ENCODE data around the gene IFITM10. TPM values are rescaled to one million over a fixed set of nuclear protein-coding genes. Genes with fewer than 3 reads are reported as not detected.

IFITM10 gene
- total RNA-seq, 1 experiment from 2014 or later = 18.0 TPM

DNA sequence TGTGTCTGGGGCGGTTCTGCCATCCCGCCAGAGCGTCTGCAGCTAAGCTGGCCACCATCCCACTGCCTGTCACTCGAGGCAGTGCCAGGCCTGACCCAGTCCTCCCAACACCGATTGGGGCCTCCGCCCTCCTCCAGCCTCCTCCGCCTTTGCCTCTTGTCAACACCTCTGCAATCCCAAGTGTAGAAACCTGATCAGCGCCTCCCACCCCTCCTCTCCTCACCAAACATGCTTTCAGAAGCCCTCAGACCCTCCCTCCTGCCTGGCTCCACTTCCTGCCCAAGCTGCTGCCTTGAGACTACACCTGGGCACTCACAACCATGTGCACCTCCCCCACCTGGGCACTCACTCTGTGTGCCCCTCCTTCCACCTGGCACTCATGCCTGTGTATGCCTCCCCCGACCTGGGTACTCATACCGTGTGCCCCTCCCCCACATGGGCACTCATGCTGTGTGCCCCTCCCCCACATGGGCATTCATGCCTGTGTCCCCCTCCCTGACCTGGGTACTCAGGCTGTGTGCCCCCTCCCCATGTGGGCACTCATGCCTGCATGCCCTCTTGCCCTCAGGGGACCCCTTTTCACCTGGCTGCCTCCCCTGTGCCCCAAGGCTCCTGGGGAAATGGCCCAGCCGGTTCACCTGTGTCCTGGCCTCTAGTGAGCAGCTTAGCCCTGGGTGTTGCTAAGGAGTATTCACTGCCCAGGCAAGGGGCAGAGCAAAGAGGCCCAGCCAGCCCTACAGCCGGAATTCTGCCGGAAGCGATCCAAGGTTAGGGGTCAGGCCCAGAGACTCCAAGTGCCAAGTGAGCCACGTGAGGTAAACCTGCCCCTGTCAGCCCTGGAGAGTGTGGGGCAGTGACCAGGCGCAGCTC is 5.5 kb upstream of the IFITM10 start:
- Histone ChIP-seq H3K9me3 (ENCODE audit: control insufficient read depth, insufficient read depth, low read depth, low read length) (no peaks in the 10 kb centered on the region), H3K27ac (ENCODE audit: low read length) (peak overlapping the region; percentile 60), H3K36me3 (ENCODE audit: control insufficient read depth, insufficient read depth, low read length) (peaks cover 7% of the 10 kb centered on the region; the same call in 1 of the 2 replicates), H3K4me1 (ENCODE audit: control insufficient read depth, insufficient read depth, low read length) (peaks cover 81% of the 10 kb centered on the region), H3K27me3 (ENCODE audit: control insufficient read depth, insufficient read depth, low read length) (no peaks in the 10 kb centered on the region), H3K4me3 (ENCODE audit: low read depth in 2 of 2, low read length in 2 of 2) (no peak overlapping the region)
- intact Hi-C loops (cut with micrococcal nuclease; ENCODE audit: unreplicated experiment) = no loop called here
- in situ Hi-C loops (cut with HindIII; ENCODE audit: low pct_unique_long_range_greater_than_20kb, low sequenced_read_pairs) = no loop called here
- ChIA-PET CTCF (interaction anchor here (0.5 to 0.9 kb wide), 2 partner anchors 29 to 73 kb away, joined by 6 to 9 read pairs; no protein-coding TSS in a partner anchor), POLR2A (interaction anchor here (0.7 kb wide), 1 partner anchor 105 kb away, joined by 3 read pairs; no protein-coding TSS in a partner anchor)
- TF ChIP-seq, protein P1, sequence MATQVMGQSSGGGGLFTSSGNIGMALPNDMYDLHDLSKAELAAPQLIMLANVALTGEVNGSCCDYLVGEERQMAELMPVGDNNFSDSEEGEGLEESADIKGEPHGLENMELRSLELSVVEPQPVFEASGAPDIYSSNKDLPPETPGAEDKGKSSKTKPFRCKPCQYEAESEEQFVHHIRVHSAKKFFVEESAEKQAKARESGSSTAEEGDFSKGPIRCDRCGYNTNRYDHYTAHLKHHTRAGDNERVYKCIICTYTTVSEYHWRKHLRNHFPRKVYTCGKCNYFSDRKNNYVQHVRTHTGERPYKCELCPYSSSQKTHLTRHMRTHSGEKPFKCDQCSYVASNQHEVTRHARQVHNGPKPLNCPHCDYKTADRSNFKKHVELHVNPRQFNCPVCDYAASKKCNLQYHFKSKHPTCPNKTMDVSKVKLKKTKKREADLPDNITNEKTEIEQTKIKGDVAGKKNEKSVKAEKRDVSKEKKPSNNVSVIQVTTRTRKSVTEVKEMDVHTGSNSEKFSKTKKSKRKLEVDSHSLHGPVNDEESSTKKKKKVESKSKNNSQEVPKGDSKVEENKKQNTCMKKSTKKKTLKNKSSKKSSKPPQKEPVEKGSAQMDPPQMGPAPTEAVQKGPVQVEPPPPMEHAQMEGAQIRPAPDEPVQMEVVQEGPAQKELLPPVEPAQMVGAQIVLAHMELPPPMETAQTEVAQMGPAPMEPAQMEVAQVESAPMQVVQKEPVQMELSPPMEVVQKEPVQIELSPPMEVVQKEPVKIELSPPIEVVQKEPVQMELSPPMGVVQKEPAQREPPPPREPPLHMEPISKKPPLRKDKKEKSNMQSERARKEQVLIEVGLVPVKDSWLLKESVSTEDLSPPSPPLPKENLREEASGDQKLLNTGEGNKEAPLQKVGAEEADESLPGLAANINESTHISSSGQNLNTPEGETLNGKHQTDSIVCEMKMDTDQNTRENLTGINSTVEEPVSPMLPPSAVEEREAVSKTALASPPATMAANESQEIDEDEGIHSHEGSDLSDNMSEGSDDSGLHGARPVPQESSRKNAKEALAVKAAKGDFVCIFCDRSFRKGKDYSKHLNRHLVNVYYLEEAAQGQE (IDR thresholded peaks at IDR 0.05; ENCODE audit: insufficient read depth in 1 of 2, low read depth in 2 of 2, low read length in 1 of 2) = no peak
- TF ChIP-seq SIN3A (IDR thresholded peaks at IDR 0.05; ENCODE audit: borderline replicate concordance, insufficient read depth, low read depth, low read length) = no peak
- TF ChIP-seq POLR2AphosphoS5 (IDR thresholded peaks at IDR 0.05; ENCODE audit: low read depth, low read length) = no peak
- TF ChIP-seq TCF7L2 (IDR thresholded peaks at IDR 0.05; ENCODE audit: low read depth, low read length) = no peak
- TF ChIP-seq, protein P2, sequence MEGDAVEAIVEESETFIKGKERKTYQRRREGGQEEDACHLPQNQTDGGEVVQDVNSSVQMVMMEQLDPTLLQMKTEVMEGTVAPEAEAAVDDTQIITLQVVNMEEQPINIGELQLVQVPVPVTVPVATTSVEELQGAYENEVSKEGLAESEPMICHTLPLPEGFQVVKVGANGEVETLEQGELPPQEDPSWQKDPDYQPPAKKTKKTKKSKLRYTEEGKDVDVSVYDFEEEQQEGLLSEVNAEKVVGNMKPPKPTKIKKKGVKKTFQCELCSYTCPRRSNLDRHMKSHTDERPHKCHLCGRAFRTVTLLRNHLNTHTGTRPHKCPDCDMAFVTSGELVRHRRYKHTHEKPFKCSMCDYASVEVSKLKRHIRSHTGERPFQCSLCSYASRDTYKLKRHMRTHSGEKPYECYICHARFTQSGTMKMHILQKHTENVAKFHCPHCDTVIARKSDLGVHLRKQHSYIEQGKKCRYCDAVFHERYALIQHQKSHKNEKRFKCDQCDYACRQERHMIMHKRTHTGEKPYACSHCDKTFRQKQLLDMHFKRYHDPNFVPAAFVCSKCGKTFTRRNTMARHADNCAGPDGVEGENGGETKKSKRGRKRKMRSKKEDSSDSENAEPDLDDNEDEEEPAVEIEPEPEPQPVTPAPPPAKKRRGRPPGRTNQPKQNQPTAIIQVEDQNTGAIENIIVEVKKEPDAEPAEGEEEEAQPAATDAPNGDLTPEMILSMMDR (IDR thresholded peaks at IDR 0.05) = no peak
- ATAC-seq = peak; percentile 9; the same call in 1 of the 2 replicates
- no peak for DNase-seq (ENCODE audit: low read depth, low spot score)
- no TSS peak for BruUV-seq (replicated peaks)

DNA sequence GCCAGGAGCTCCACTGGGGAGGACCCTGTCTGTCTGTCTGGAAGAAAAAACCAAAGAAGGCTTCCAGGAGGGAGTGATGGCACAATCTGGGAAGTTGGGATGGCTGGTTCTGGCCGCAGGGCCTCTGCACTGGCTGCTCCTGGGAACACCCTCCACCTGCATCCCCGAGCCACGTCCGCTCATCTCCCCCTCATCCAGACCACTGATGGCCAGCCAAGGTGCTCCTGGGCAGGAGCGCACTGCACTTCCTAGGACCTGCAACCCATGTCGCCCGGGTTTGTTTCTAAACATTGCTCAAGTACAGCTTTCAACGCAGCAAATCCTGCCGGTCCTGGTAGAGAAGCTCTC is 4.9 kb upstream of the IFITM10 start:
- intact Hi-C loops (cut with micrococcal nuclease; ENCODE audit: unreplicated experiment) = no loop called here
- peaks cover 3% of the 10 kb centered on the region; the same call in 1 of the 2 replicates for H3K36me3 ChIP-seq (ENCODE audit: control insufficient read depth, insufficient read depth, low read length)
- ChIA-PET CTCF (interaction anchor here (0.5 kb wide), 1 partner anchor 30 kb away, joined by 9 read pairs; no protein-coding TSS in a partner anchor), POLR2A (interaction anchor here (0.7 kb wide), 1 partner anchor 105 kb away, joined by 3 read pairs; no protein-coding TSS in a partner anchor)
- no peak overlapping the region for H3K4me3 ChIP-seq (ENCODE audit: low read depth in 2 of 2, low read length in 2 of 2)
- ATAC-seq = no peak
- peak overlapping the region; percentile 60; the same call in 1 of the 2 replicates for H3K27ac ChIP-seq (ENCODE audit: low read length)
- H3K4me1 ChIP-seq (ENCODE audit: control insufficient read depth, insufficient read depth, low read length) = peaks cover 81% of the 10 kb centered on the region
- no peaks in the 10 kb centered on the region for H3K27me3 ChIP-seq (ENCODE audit: control insufficient read depth, insufficient read depth, low read length)
- DNase-seq (ENCODE audit: low read depth, low spot score) = no peak
- in situ Hi-C loops (cut with HindIII; ENCODE audit: low pct_unique_long_range_greater_than_20kb, low sequenced_read_pairs) = no loop called here
- no peaks in the 10 kb centered on the region for H3K9me3 ChIP-seq (ENCODE audit: control insufficient read depth, insufficient read depth, low read depth, low read length)
- no TSS peak for BruUV-seq (replicated peaks)
- TF ChIP-seq POLR2AphosphoS5 (IDR thresholded peaks at IDR 0.05; ENCODE audit: low read depth, low read length) (no peak), TCF7L2 (IDR thresholded peaks at IDR 0.05; ENCODE audit: low read depth, low read length) (no peak), SIN3A (IDR thresholded peaks at IDR 0.05; ENCODE audit: borderline replicate concordance, insufficient read depth, low read depth, low read length) (no peak)
- TF ChIP-seq, protein P2 (IDR thresholded peaks at IDR 0.05) = no peak
- TF ChIP-seq, protein P1 (IDR thresholded peaks at IDR 0.05; ENCODE audit: insufficient read depth in 1 of 2, low read depth in 2 of 2, low read length in 1 of 2) = no peak

Measured in Panc1 (cell line).